ENCODE results near the gene SORL1-AS1.
A peak's percentile ranks its signal among the peaks of the same experiment; 100 is the strongest.

Gene SORL1-AS1

GRCh38 chr11:121452609-121453150, at the start of gene SORL1-AS1:
Gene SORL1-AS1, minus strand, starts transcription at chr11:121452967.
- Histone ChIP-seq H3K4me1 (ENCODE audit: control insufficient read depth, insufficient read depth, low read length) (peaks cover 77% of the 10 kb centered on the region), H3K4me3 (ENCODE audit: low read length) (peak within 1 kb of the TSS; percentile 89), H3K9me3 (ENCODE audit: control insufficient read depth, insufficient read depth, low read length) (no peaks in the 10 kb centered on the region), H3K27me3 (ENCODE audit: control insufficient read depth, insufficient read depth, low read length) (no peaks in the 10 kb centered on the region), H3K36me3 (ENCODE audit: control insufficient read depth, insufficient read depth, low read length) (peaks cover under 1% of the 10 kb centered on the region), H3K27ac (ENCODE audit: low read length) (peak within 1 kb of the TSS; percentile 82)
- H3K27ac Mint-ChIP-seq, result peak within 1 kb of the TSS; percentile 98 to 99
- TF ChIP-seq, protein P1, sequence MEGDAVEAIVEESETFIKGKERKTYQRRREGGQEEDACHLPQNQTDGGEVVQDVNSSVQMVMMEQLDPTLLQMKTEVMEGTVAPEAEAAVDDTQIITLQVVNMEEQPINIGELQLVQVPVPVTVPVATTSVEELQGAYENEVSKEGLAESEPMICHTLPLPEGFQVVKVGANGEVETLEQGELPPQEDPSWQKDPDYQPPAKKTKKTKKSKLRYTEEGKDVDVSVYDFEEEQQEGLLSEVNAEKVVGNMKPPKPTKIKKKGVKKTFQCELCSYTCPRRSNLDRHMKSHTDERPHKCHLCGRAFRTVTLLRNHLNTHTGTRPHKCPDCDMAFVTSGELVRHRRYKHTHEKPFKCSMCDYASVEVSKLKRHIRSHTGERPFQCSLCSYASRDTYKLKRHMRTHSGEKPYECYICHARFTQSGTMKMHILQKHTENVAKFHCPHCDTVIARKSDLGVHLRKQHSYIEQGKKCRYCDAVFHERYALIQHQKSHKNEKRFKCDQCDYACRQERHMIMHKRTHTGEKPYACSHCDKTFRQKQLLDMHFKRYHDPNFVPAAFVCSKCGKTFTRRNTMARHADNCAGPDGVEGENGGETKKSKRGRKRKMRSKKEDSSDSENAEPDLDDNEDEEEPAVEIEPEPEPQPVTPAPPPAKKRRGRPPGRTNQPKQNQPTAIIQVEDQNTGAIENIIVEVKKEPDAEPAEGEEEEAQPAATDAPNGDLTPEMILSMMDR (IDR thresholded peaks at IDR 0.05), result peak; percentile 5
- H3K9me3 Mint-ChIP-seq, result no peaks in the 10 kb centered on the region
- H3K27me3 Mint-ChIP-seq (ENCODE audit: low read depth in 2 of 2), result no peaks in the 10 kb centered on the region
- peaks cover 91 to 93% of the 10 kb centered on the region in 2 donors for H3K4me1 Mint-ChIP-seq
- peak within 1 kb of the TSS; percentile 99 for H3K4me3 Mint-ChIP-seq
- intact Hi-C loops (cut with micrococcal nuclease), result loop anchor here (1.0 to 2.0 kb wide), 7 partner anchors 12 to 160 kb away; partner anchors contain the start of gene SC5D
- peaks cover 6% of the 10 kb centered on the region for H3K36me3 Mint-ChIP-seq
- peak; percentile 55 to 88 for DNase-seq
- peak; percentile 73 to 80 (median 75) for ATAC-seq
- 0% methylated on average over 19 of the region's 21 CpGs for WGBS (ENCODE audit: insufficient coverage)

DNA sequence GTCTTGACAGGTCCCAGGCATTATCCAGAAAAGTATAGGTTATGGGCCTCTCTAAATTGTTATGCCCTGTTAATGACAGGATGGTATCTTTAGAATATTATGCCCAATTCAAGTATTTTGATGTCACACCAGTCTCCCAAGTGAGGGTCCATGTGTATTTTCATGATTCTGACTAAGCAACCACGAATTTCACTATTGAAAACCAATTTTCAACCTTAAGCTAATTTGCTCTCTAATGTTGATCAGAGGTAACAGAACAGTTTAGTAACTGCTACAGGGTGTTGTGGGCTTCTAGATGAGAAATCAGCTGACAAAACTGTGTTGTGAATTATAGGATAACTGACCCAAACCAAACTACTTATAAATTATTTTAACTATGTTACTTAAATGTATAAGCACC, 48.0 kb upstream of the SORL1-AS1 start:
- Mint-ChIP-seq H3K4me1 (peaks cover 50 to 52% of the 10 kb centered on the region in 2 donors), H3K4me3 (no peak overlapping the region), H3K36me3 (peaks cover 32% of the 10 kb centered on the region), H3K9me3 (no peaks in the 10 kb centered on the region), H3K27me3 (ENCODE audit: low read depth in 2 of 2) (no peaks in the 10 kb centered on the region), H3K27ac (peak overlapping the region; percentile 62 to 73)
- Histone ChIP-seq H3K4me1 (ENCODE audit: control insufficient read depth, insufficient read depth, low read length) (peaks cover 5% of the 10 kb centered on the region), H3K27ac (ENCODE audit: low read length) (no peak overlapping the region), H3K27me3 (ENCODE audit: control insufficient read depth, insufficient read depth, low read length) (no peaks in the 10 kb centered on the region), H3K36me3 (ENCODE audit: control insufficient read depth, insufficient read depth, low read length) (peaks cover 70% of the 10 kb centered on the region), H3K9me3 (ENCODE audit: control insufficient read depth, insufficient read depth, low read length) (no peaks in the 10 kb centered on the region), H3K4me3 (ENCODE audit: low read length) (no peak overlapping the region)
- TF ChIP-seq, protein P1 (IDR thresholded peaks at IDR 0.05), result no peak
- DNase-seq, result no peak
- WGBS (ENCODE audit: insufficient coverage), result no CpG with 5 or more reads among the region's 1 CpG
- intact Hi-C loops (cut with micrococcal nuclease), result no loop called here
- no peak for ATAC-seq

- Histone ChIP-seq H3K27me3 (ENCODE audit: control insufficient read depth, insufficient read depth, low read length) (no peaks in the 10 kb centered on the region), H3K4me1 (ENCODE audit: control insufficient read depth, insufficient read depth, low read length) (peaks cover 8% of the 10 kb centered on the region), H3K9me3 (ENCODE audit: control insufficient read depth, insufficient read depth, low read length) (no peaks in the 10 kb centered on the region), H3K27ac (ENCODE audit: low read length) (no peak overlapping the region), H3K36me3 (ENCODE audit: control insufficient read depth, insufficient read depth, low read length) (peaks cover 68% of the 10 kb centered on the region), H3K4me3 (ENCODE audit: low read length) (no peak overlapping the region)
- WGBS (ENCODE audit: insufficient coverage), result 97% methylated on average over 2 of the region's 2 CpGs
- intact Hi-C loops (cut with micrococcal nuclease), result no loop called here
- peaks cover 53 to 56% of the 10 kb centered on the region in 2 donors for H3K4me1 Mint-ChIP-seq
- no peak for ATAC-seq
- peaks cover 28% of the 10 kb centered on the region for H3K36me3 Mint-ChIP-seq
- H3K4me3 Mint-ChIP-seq, result no peak overlapping the region
- H3K9me3 Mint-ChIP-seq, result no peaks in the 10 kb centered on the region
- no peak for DNase-seq
- TF ChIP-seq, protein P1 (IDR thresholded peaks at IDR 0.05), result no peak
- H3K27me3 Mint-ChIP-seq (ENCODE audit: low read depth in 2 of 2), result no peaks in the 10 kb centered on the region
- peak overlapping the region; percentile 35 to 73 for H3K27ac Mint-ChIP-seq
Observed at GRCh38 chr11:121500275-121500674, 47.5 kb upstream of the SORL1-AS1 start.

- intact Hi-C loops (cut with micrococcal nuclease), result no loop called here
- peaks cover 65% of the 10 kb centered on the region for H3K36me3 ChIP-seq (ENCODE audit: control insufficient read depth, insufficient read depth, low read length)
- peaks cover 27% of the 10 kb centered on the region for H3K36me3 Mint-ChIP-seq
- no peaks in the 10 kb centered on the region for H3K27me3 Mint-ChIP-seq (ENCODE audit: low read depth in 2 of 2)
- ATAC-seq (no peak), DNase-seq (no peak)
- H3K4me1 Mint-ChIP-seq, result peaks cover 56 to 57% of the 10 kb centered on the region in 2 donors
- H3K4me3 ChIP-seq (ENCODE audit: low read length), result no peak overlapping the region
- WGBS (ENCODE audit: insufficient coverage), result 88% methylated on average over 2 of the region's 2 CpGs
- no peak overlapping the region for H3K27ac ChIP-seq (ENCODE audit: low read length)
- TF ChIP-seq, protein P1 (IDR thresholded peaks at IDR 0.05), result no peak
- H3K9me3 ChIP-seq (ENCODE audit: control insufficient read depth, insufficient read depth, low read length), result no peaks in the 10 kb centered on the region
- H3K27ac Mint-ChIP-seq, result peak overlapping the region; percentile 35 to 73
- no peaks in the 10 kb centered on the region for H3K27me3 ChIP-seq (ENCODE audit: control insufficient read depth, insufficient read depth, low read length)
- H3K9me3 Mint-ChIP-seq, result no peaks in the 10 kb centered on the region
- H3K4me3 Mint-ChIP-seq, result no peak overlapping the region
- H3K4me1 ChIP-seq (ENCODE audit: control insufficient read depth, insufficient read depth, low read length), result peaks cover 15% of the 10 kb centered on the region
Observed at GRCh38 chr11:121499405-121499804, 46.6 kb upstream of the SORL1-AS1 start.

Measured in natural killer cell (primary cell).